ENCODE data around the gene SLC25A20.

The SLC25A20 gene

GRCh38 chr3:48877671-48878070, 21.0 kb downstream of the SLC25A20 start:
- no peak for TF ChIP-seq CTCF (IDR thresholded peaks at IDR 0.05; ENCODE audit: low read depth, low read length)
- Histone ChIP-seq H3K4me3 (ENCODE audit: low read depth, low read length) (no peak overlapping the region), H3K36me3 (peaks cover 3% of the 10 kb centered on the region), H3K27me3 (ENCODE audit: insufficient read depth, low read depth, severe bottlenecking) (no peaks in the 10 kb centered on the region), H3K27ac (no peak overlapping the region), H3K9me3 (ENCODE audit: severe bottlenecking) (no peaks in the 10 kb centered on the region)
- no peak for DNase-seq

GRCh38 chr3:48863122-48863521, 35.6 kb downstream of the SLC25A20 start:
- no peak for DNase-seq
- no peaks in the 10 kb centered on the region for H3K9me3 ChIP-seq (ENCODE audit: severe bottlenecking)
- H3K4me3 ChIP-seq (ENCODE audit: low read depth, low read length), result no peak overlapping the region
- peaks cover 14% of the 10 kb centered on the region for H3K36me3 ChIP-seq
- no peak overlapping the region for H3K27ac ChIP-seq
- no peaks in the 10 kb centered on the region for H3K27me3 ChIP-seq (ENCODE audit: insufficient read depth, low read depth, severe bottlenecking)
- no peak for TF ChIP-seq CTCF (IDR thresholded peaks at IDR 0.05; ENCODE audit: low read depth, low read length)

GRCh38 chr3:48859206-48859605, 39.5 kb downstream of the SLC25A20 start:
- H3K4me3 ChIP-seq (ENCODE audit: low read depth, low read length), result no peak overlapping the region
- H3K27ac ChIP-seq, result no peak overlapping the region
- no peaks in the 10 kb centered on the region for H3K9me3 ChIP-seq (ENCODE audit: severe bottlenecking)
- H3K27me3 ChIP-seq (ENCODE audit: insufficient read depth, low read depth, severe bottlenecking), result no peaks in the 10 kb centered on the region
- DNase-seq, result no peak
- H3K36me3 ChIP-seq, result peaks cover 21% of the 10 kb centered on the region
- TF ChIP-seq CTCF (IDR thresholded peaks at IDR 0.05; ENCODE audit: low read depth, low read length), result no peak

GRCh38 chr3:48858709-48859108, 40.0 kb downstream of the SLC25A20 start:
- H3K36me3 ChIP-seq, result peaks cover 21% of the 10 kb centered on the region
- H3K4me3 ChIP-seq (ENCODE audit: low read depth, low read length), result no peak overlapping the region
- H3K27ac ChIP-seq, result no peak overlapping the region
- no peak for DNase-seq
- no peaks in the 10 kb centered on the region for H3K27me3 ChIP-seq (ENCODE audit: insufficient read depth, low read depth, severe bottlenecking)
- no peak for TF ChIP-seq CTCF (IDR thresholded peaks at IDR 0.05; ENCODE audit: low read depth, low read length)
- no peaks in the 10 kb centered on the region for H3K9me3 ChIP-seq (ENCODE audit: severe bottlenecking)

- H3K9me3 ChIP-seq (ENCODE audit: severe bottlenecking), result no peaks in the 10 kb centered on the region
Observed at GRCh38 chr3:48857641-48858040, 41.0 kb downstream of the SLC25A20 start.

More at GRCh38 chr3:48857641-48858040, 41.0 kb downstream of the SLC25A20 start:
- no peaks in the 10 kb centered on the region for H3K27me3 ChIP-seq (ENCODE audit: insufficient read depth, low read depth, severe bottlenecking)
- no peak overlapping the region for H3K27ac ChIP-seq
- TF ChIP-seq CTCF (IDR thresholded peaks at IDR 0.05; ENCODE audit: low read depth, low read length), result no peak
- H3K36me3 ChIP-seq, result peaks cover 21% of the 10 kb centered on the region
- no peak overlapping the region for H3K4me3 ChIP-seq (ENCODE audit: low read depth, low read length)
- DNase-seq, result no peak
